Astrocyte of the cerebellum (primary cell): ENCODE data around the gene MAVS.

Experiments
- DNase-seq: peaks from one replicate; pipeline ENCODE4 v3.0.0-alpha.2; 2011; ENCODE audit warnings: low read depth
- H3K4me3 ChIP-seq: 2 replicates; pipeline ENCODE4 v1.5.1; 2011; ENCODE audit warnings: mild to moderate bottlenecking, low read depth, low read length, moderate library complexity
- in situ Hi-C: cut with HindIII; loops from 2 replicates; pipeline ENCODE4 v1.10.0; 2017; ENCODE audit warnings: low sequenced_read_pairs
- TF ChIP-seq, protein P1 (sequence below): IDR thresholded peaks from 2 replicates; pipeline ENCODE4 v1.5.1; 2012; ENCODE audit warnings: low read length, low read depth, moderate library complexity, mild to moderate bottlenecking; ENCODE audit errors: missing control alignments

MAVS gene

DNA sequence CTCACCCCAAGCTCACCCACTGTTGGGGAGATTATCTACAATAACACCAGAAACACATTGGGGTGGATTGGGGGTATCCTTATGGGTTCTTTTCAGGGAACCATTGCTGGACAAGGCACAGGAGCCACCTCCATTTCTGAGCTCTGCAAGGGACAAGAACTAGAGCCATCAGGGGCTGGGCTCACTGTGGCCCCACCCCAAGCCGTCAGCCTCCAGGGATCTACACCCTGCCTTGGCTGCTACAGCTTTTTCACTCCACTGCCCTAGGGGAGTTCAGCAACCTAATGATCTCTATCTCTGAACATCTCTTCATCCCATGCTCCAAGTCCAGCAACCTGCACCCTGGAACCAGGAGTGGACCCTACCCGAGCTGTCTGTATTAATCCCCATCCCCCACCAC is 21.2 kb downstream of the MAVS start:
- TF ChIP-seq, protein P1, sequence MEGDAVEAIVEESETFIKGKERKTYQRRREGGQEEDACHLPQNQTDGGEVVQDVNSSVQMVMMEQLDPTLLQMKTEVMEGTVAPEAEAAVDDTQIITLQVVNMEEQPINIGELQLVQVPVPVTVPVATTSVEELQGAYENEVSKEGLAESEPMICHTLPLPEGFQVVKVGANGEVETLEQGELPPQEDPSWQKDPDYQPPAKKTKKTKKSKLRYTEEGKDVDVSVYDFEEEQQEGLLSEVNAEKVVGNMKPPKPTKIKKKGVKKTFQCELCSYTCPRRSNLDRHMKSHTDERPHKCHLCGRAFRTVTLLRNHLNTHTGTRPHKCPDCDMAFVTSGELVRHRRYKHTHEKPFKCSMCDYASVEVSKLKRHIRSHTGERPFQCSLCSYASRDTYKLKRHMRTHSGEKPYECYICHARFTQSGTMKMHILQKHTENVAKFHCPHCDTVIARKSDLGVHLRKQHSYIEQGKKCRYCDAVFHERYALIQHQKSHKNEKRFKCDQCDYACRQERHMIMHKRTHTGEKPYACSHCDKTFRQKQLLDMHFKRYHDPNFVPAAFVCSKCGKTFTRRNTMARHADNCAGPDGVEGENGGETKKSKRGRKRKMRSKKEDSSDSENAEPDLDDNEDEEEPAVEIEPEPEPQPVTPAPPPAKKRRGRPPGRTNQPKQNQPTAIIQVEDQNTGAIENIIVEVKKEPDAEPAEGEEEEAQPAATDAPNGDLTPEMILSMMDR: no peak
- in situ Hi-C loops: no loop called here

DNA sequence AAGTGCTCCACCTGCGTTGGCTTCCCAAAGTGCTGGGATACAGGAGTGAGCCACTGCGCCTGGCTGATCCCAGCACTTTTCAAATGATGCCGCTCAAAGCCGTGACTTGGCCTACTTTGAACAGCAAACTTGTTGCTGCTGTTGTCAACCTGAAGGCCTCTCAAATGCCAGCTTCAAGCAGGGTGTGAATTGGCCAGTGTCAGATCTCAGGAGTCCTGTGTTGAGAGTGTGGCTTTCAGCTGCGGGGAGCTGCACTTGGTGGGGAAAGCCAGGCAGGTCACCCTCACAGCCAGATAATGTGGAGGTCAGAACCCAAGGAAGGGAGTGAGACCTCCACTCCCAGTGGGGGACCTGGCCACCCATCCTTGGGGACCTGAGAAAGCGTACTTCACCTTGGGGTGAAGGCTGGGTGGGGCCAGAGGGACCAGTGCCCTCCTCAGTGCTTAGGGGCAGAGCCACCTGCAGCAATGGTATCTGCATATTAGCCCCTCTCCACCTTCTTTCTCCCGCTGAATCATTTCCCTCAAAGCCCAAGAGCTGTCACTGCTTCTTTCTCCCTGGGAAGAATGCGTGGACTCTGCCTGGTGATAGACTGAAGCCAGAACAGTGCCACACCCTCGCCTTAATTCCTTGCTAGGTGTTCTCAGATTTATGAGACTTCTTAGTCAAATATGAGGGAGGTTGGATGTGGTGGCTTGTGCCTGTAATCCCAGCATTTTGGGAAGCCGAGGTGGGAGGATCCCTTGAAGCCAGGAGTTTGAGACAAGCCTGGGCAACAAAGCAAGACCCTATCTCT is 23.4 kb downstream of the MAVS start:
- in situ Hi-C loops: no loop called here
- TF ChIP-seq, protein P1: no peak
- H3K4me3 ChIP-seq: no peak overlapping the region
- DNase-seq: no peak

More for the DNA sequence above, 21.2 kb downstream of the MAVS start:
- no peak for DNase-seq
- no peak overlapping the region for H3K4me3 ChIP-seq

DNA sequence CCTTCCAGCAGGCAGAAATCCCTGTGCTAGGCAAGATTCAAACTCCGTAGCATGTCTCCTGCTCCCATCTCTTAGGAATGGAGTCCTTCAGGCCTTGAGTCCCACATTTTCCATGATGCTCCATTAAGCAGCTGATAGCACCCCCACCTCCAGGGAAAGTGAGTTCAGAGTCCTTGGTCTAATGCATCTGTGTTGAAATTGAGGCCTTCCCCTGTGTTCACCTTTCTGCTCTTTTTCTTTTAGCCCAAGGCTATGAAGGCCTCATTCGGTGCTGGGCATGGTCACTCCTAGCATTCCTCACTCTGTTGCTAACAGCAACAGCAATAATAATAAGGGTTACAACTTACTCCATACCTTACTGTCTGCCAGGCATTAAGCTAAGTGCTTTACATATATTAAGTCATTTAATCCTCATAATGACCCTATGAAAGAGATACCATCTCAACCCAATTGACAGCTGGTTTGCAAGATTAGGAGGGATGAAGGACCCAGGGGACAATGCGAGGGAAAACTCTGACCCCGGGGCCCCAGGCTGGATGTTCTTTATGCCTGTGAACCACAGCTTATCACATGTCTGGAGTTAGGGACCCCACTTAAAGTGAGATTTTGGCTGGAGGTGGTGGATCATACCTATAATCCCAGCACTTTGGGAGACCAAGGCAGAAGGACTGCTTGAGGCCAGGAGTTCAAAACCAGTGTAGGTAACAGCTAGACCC is 25.1 kb downstream of the MAVS start:
- in situ Hi-C loops: no loop called here
- no peak overlapping the region for H3K4me3 ChIP-seq
- TF ChIP-seq, protein P1: no peak
- DNase-seq: no peak

DNA sequence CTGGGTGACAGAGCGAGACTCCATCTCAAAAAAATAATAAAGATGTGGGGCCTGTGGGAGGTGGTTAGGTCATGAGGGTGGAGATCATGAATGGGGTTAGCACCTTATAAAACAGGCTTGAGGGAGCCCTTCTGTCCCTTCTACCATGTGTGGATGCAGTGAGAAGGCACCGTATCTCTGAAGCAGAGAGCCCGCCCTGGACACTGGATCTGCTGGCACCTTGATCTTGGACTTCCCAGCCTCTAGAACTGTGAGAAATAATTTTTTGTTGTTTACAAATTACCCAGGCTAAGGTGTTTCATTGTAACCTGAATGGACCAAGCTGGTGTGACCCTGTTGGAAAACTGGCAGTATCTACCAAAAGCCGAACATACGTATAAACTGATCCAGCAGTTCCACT is 26.9 kb downstream of the MAVS start:
- TF ChIP-seq, protein P1: no peak
- DNase-seq: no peak
- H3K4me3 ChIP-seq: no peak overlapping the region
- in situ Hi-C loops: no loop called here

DNA sequence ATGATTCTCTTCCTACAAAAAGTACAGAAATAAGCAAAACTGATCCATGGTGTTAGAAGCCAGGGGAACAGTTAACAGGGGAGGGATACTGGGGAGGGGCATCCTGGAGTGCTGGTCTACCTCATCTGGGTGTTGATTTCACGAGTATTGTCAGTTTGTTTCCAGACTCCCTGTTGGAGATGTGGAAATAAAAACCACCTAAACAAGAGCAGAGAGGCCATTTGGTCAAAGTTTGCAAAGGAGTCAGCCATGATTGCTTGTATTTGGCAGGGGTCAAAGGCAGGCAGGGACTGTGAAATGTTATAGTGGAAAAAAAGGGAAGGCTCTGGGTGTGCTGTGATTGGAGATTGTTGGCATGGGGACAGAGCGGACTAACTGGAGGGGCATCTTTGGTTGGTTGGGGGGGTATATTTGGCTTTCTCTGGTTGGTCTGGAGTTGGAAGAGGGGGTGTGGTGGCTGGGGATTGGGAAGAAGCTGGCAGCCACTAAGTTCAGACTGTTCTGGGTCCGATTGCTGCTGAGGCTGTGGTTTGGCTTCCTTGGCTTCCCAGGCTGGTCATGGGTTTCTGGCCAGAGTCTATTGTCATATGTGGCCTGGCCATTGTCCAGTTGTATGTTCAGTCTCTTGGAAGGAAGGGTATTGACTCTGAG is 27.7 kb downstream of the MAVS start:
- TF ChIP-seq, protein P1: no peak
- in situ Hi-C loops: no loop called here
- no peak overlapping the region for H3K4me3 ChIP-seq
- peak; percentile 90 for DNase-seq

DNA sequence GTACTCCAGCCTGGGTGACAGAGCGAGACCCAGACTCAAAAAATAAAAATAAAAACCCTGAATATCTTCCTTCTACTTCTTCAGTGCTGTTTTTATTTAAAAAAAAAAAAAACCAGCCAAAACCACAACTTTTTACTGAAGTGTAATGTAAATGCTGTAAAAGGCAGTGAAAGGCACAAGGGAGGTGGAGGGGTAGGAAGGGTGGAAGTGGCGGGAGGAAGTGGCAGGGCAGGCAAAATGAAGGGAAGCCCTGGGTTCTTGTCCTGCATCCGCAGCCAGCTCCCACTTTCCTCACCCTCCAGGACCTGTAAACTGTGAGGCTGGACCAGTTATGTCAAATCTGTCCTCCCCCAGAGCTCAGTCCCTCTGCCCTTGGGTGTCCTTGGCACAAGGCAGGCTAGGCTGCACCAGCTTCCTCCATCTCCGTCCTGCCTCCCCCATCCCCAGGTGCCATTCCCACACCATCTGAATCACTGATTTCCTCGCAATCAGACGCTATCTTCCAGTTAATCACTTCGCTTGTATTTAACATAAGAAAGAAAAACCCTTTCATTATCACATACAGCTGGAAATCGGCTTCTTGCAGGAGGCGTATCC is 28.8 kb downstream of the MAVS start:
- no peak for DNase-seq
- H3K4me3 ChIP-seq: no peak overlapping the region
- TF ChIP-seq, protein P1: no peak
- in situ Hi-C loops: no loop called here
